ENCODE data around the gene SUPT3H. TPM values are rescaled to one million over a fixed set of nuclear protein-coding genes. Genes with fewer than 3 reads are reported as not detected.

The SUPT3H gene
- total RNA-seq, 1 experiment from 2014 or later, result 3.6 TPM

DNA sequence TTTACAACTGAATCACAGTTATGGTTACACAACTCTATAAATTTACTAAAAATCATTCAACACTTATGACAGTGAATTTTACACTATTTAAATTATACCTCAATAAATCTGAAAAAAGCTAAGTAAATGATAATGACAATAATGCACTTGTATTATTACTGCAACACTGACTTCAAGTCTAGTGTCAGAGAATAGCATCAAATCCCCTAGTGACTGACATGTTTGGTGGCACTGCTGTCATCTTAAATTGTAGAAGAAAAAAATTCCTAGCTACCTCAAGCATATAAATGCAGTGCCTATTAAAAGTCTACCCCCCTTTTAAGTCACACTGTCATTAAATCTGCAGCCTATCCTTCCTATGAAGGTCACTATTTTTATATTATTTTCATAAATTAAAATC lies 239.0 kb downstream of the SUPT3H start:
- no peaks in the 10 kb centered on the region for H3K4me1 ChIP-seq (ENCODE audit: insufficient read depth, low read length)
- H3K79me2 ChIP-seq (ENCODE audit: low read length), result no peaks in the 10 kb centered on the region
- ATAC-seq (no peak), DNase-seq (no peak)
- no peak overlapping the region for H3K27ac ChIP-seq (ENCODE audit: low read length)
- peaks cover 7% of the 10 kb centered on the region; the same call in 1 of the 2 replicates for H3K36me3 ChIP-seq (ENCODE audit: low read depth, low read length)
- H3K27me3 ChIP-seq (ENCODE audit: low read length), result no peaks in the 10 kb centered on the region
- ChIA-PET POLR2A (ENCODE audit: unreplicated experiment) (no interaction called here), CTCF (no interaction called here)
- H2AFZ ChIP-seq (ENCODE audit: low read length), result no peak overlapping the region
- TF ChIP-seq, protein P1, sequence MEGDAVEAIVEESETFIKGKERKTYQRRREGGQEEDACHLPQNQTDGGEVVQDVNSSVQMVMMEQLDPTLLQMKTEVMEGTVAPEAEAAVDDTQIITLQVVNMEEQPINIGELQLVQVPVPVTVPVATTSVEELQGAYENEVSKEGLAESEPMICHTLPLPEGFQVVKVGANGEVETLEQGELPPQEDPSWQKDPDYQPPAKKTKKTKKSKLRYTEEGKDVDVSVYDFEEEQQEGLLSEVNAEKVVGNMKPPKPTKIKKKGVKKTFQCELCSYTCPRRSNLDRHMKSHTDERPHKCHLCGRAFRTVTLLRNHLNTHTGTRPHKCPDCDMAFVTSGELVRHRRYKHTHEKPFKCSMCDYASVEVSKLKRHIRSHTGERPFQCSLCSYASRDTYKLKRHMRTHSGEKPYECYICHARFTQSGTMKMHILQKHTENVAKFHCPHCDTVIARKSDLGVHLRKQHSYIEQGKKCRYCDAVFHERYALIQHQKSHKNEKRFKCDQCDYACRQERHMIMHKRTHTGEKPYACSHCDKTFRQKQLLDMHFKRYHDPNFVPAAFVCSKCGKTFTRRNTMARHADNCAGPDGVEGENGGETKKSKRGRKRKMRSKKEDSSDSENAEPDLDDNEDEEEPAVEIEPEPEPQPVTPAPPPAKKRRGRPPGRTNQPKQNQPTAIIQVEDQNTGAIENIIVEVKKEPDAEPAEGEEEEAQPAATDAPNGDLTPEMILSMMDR (conservative IDR thresholded peaks at IDR 0.05; ENCODE audit: low read depth, low read length), result no peak
- peaks cover 11% of the 10 kb centered on the region for H3K9me3 ChIP-seq (ENCODE audit: low read length)
- BruUV-seq (replicated peaks), result no TSS peak
- H3K9ac ChIP-seq (ENCODE audit: low read length), result no peak overlapping the region
- H3K9me2 ChIP-seq (replicated peaks; ENCODE audit: low read length), result no peaks in the 10 kb centered on the region
- no peaks in the 10 kb centered on the region for H3F3A ChIP-seq (ENCODE audit: low read length, unreplicated experiment)
- H3K4me2 ChIP-seq (ENCODE audit: low read length), result no peak overlapping the region
- intact Hi-C loops (cut with micrococcal nuclease), result no loop called here
- H3K4me3 ChIP-seq (ENCODE audit: low read length), result no peak overlapping the region
- no peaks in the 10 kb centered on the region for H4K20me1 ChIP-seq (ENCODE audit: low read length)

GRCh38 chr6:45136495-45136894 lies 241.2 kb downstream of the SUPT3H start:
- Histone ChIP-seq H3F3A (ENCODE audit: low read length, unreplicated experiment) (no peaks in the 10 kb centered on the region), H3K4me3 (ENCODE audit: low read length) (no peak overlapping the region), H4K20me1 (ENCODE audit: low read length) (no peaks in the 10 kb centered on the region), H3K9me3 (ENCODE audit: low read length) (peaks cover 11% of the 10 kb centered on the region), H3K9me2 (replicated peaks; ENCODE audit: low read length) (no peaks in the 10 kb centered on the region), H3K4me1 (ENCODE audit: insufficient read depth, low read length) (peaks cover 10% of the 10 kb centered on the region), H3K79me2 (ENCODE audit: low read length) (no peaks in the 10 kb centered on the region), H3K36me3 (ENCODE audit: low read depth, low read length) (peaks cover 7% of the 10 kb centered on the region; the same call in 1 of the 2 replicates), H3K27ac (ENCODE audit: low read length) (no peak overlapping the region), H3K27me3 (ENCODE audit: low read length) (no peaks in the 10 kb centered on the region), H3K9ac (ENCODE audit: low read length) (no peak overlapping the region), H3K4me2 (ENCODE audit: low read length) (no peak overlapping the region), H2AFZ (ENCODE audit: low read length) (no peak overlapping the region)
- ChIA-PET CTCF (no interaction called here), POLR2A (ENCODE audit: unreplicated experiment) (no interaction called here)
- no peak for ATAC-seq
- TF ChIP-seq, protein P1 (conservative IDR thresholded peaks at IDR 0.05; ENCODE audit: low read depth, low read length), result no peak
- TF ChIP-seq EZH2phosphoT487 (IDR thresholded peaks at IDR 0.05; ENCODE audit: borderline replicate concordance, low read length), result no peak
- no peak for TF ChIP-seq EZH2 (IDR thresholded peaks at IDR 0.05; ENCODE audit: low read length, unreplicated experiment)
- intact Hi-C loops (cut with micrococcal nuclease), result no loop called here
- no peak for DNase-seq
- no TSS peak for BruUV-seq (replicated peaks)

GRCh38 chr6:45132658-45133294 lies 245.0 kb downstream of the SUPT3H start:
- Histone ChIP-seq H3K36me3 (ENCODE audit: low read depth, low read length) (peaks cover 7% of the 10 kb centered on the region; the same call in 1 of the 2 replicates), H4K20me1 (ENCODE audit: low read length) (no peaks in the 10 kb centered on the region), H3K9me3 (ENCODE audit: low read length) (peaks cover 11% of the 10 kb centered on the region), H3K27me3 (ENCODE audit: low read length) (no peaks in the 10 kb centered on the region), H3K9me2 (replicated peaks; ENCODE audit: low read length) (no peaks in the 10 kb centered on the region), H3K4me1 (ENCODE audit: insufficient read depth, low read length) (peaks cover 10% of the 10 kb centered on the region), H3K9ac (ENCODE audit: low read length) (no peak overlapping the region), H3K27ac (ENCODE audit: low read length) (no peak overlapping the region), H3K4me3 (ENCODE audit: low read length) (no peak overlapping the region), H3K4me2 (ENCODE audit: low read length) (no peak overlapping the region), H3F3A (ENCODE audit: low read length, unreplicated experiment) (no peaks in the 10 kb centered on the region), H2AFZ (ENCODE audit: low read length) (no peak overlapping the region), H3K79me2 (ENCODE audit: low read length) (no peaks in the 10 kb centered on the region)
- BruUV-seq (replicated peaks), result no TSS peak
- POLR2A ChIA-PET (ENCODE audit: unreplicated experiment), result interaction anchor here (0.6 kb wide), 2 partner anchors 138 to 532 kb away, joined by 3 to 6 read pairs; no protein-coding TSS in a partner anchor
- DNase-seq (no peak), ATAC-seq (no peak)
- TF ChIP-seq EZH2phosphoT487 (IDR thresholded peaks at IDR 0.05; ENCODE audit: borderline replicate concordance, low read length) (no peak), EZH2 (IDR thresholded peaks at IDR 0.05; ENCODE audit: low read length, unreplicated experiment) (no peak)
- TF ChIP-seq, protein P1 (conservative IDR thresholded peaks at IDR 0.05; ENCODE audit: low read depth, low read length), result no peak
- CTCF ChIA-PET, result no interaction called here
- intact Hi-C loops (cut with micrococcal nuclease), result no loop called here

Measured in PC-3 (cell line).